Right lobe of liver (tissue), 4 donors: Measurements from ENCODE around the gene ATRX.

ENCODE experiments used
- CTCF ChIP-seq, 4 donors: fragments of 200-600 bp in 3 of 4; fragments of 450-650 bp in 1 of 4; IDR thresholded peaks; one replicate each; pipeline versions ENCODE4 v1.5.1 to v1.8.0; 2016 to 2022; ENCODE audit warnings: antibody characterized with exemption in 4 of 4, mild to moderate bottlenecking in 2 of 4
- POLR2A ChIP-seq: fragments of 450-650 bp; IDR thresholded peaks from one replicate; pipeline ENCODE4 v1.6.1; 2017; ENCODE audit warnings: antibody characterized with exemption, mild to moderate bottlenecking
- donor health status: DM: no; HTN: no; CAD: no.
- donor health status: DM: no; HTN: no; CAD: no.
- donor health status: DM: no; HTN: yes; CAD: no.

GRCh38 chrX:77595848-77596247 lies 190.2 kb downstream of the ATRX start:
- TF ChIP-seq CTCF (IDR thresholded peaks at IDR 0.05) (no peak), POLR2A (no peak)
